Activated naive CD8-positive, alpha-beta T cell treated with anti-CD3 and anti-CD28 coated beads, Interleukin-2, amount 50 U/mL, for 24 hours (primary cell): ENCODE results near the gene CCDC50.

Experiments used
- ATAC-seq: fragments of 150-1000 bp; cut with Tn5 transposase; one replicate; pipeline ENCODE4 v1.10.0; 2021
- DNase-seq: peaks from one replicate; pipeline ENCODE4 v3.0.0; 2021
- H3K27ac Mint-ChIP-seq: one replicate; pipeline ENCODE4 v1.8.0; 2021; ENCODE audit warnings: mild to moderate bottlenecking, mixed read lengths
- H3K27me3 Mint-ChIP-seq: one replicate; pipeline ENCODE4 v1.8.0; 2021; ENCODE audit warnings: mixed read lengths
- H3K36me3 Mint-ChIP-seq: one replicate; pipeline ENCODE4 v1.8.0; 2021; ENCODE audit warnings: low read depth, mixed read lengths
- H3K4me1 Mint-ChIP-seq: one replicate; pipeline ENCODE4 v1.8.0; 2021; ENCODE audit warnings: mixed read lengths
- H3K4me3 Mint-ChIP-seq: one replicate; pipeline ENCODE4 v1.8.0; 2021; ENCODE audit warnings: mild to moderate bottlenecking, moderate library complexity, mixed read lengths
- H3K9me3 Mint-ChIP-seq: one replicate; pipeline ENCODE4 v1.8.0; 2021; ENCODE audit warnings: mixed read lengths

The CCDC50 gene

DNA sequence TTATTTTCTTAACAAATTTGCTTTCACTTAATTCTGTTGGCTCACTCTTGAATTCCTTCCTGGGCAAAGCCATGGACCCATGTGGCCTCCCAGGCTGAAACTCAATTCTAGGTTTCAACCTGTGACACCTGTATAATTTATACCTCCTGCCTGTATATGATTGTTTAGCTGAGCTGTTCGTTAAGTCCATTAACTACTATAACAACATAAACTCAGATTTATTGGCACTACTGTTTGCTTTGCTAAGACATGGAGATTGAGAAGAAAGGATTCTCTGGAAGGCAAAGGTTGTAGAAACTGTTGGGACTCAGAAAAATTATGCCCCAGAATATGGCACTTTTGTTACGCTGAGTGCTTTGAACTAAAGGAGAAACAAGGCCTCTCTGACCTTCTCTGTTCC is 26.7 kb upstream of the CCDC50 start:
- no peak overlapping the region for H3K4me3 Mint-ChIP-seq
- H3K27ac Mint-ChIP-seq: no peak overlapping the region
- no peaks in the 10 kb centered on the region for H3K9me3 Mint-ChIP-seq
- peaks cover 19% of the 10 kb centered on the region for H3K4me1 Mint-ChIP-seq
- no peaks in the 10 kb centered on the region for H3K27me3 Mint-ChIP-seq
- ATAC-seq: no peak
- no peaks in the 10 kb centered on the region for H3K36me3 Mint-ChIP-seq
- no peak for DNase-seq

- Mint-ChIP-seq H3K9me3 (no peaks in the 10 kb centered on the region), H3K36me3 (no peaks in the 10 kb centered on the region)
Observed at GRCh38 chr3:191303596-191303995, 25.6 kb upstream of the CCDC50 start.

GRCh38 chr3:191306428-191306827 is 22.8 kb upstream of the CCDC50 start:
- Mint-ChIP-seq H3K27ac (no peak overlapping the region), H3K4me3 (no peak overlapping the region), H3K9me3 (no peaks in the 10 kb centered on the region), H3K36me3 (no peaks in the 10 kb centered on the region), H3K4me1 (peaks cover 2% of the 10 kb centered on the region), H3K27me3 (no peaks in the 10 kb centered on the region)
- no peak for ATAC-seq
- no peak for DNase-seq

More at GRCh38 chr3:191303596-191303995, 25.6 kb upstream of the CCDC50 start:
- no peak for ATAC-seq
- Mint-ChIP-seq H3K4me1 (peaks cover 14% of the 10 kb centered on the region), H3K27me3 (no peaks in the 10 kb centered on the region), H3K4me3 (no peak overlapping the region), H3K27ac (no peak overlapping the region)
- DNase-seq: no peak

DNA sequence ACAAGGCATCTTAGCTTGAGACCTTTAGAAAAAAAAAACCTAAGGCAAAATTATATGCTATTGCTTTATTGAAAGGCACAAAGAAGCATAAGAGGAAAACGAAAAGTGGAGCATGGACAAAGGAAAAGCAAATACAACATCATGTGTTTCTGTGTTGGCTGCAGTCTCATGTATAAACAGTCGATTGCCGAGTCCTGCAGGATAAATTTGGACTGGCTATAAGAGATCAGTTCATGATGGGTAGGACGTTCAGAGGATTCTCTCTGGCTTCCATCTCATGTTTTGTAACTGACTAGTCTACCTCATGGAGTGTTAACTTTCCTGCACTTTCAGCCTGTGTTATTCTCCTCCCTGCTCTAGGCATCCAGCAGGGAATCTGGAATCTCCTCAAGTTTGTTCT is 21.9 kb upstream of the CCDC50 start:
- Mint-ChIP-seq H3K4me3 (no peak overlapping the region), H3K9me3 (no peaks in the 10 kb centered on the region), H3K36me3 (no peaks in the 10 kb centered on the region), H3K27ac (no peak overlapping the region), H3K27me3 (no peaks in the 10 kb centered on the region), H3K4me1 (no peaks in the 10 kb centered on the region)
- DNase-seq (no peak), ATAC-seq (no peak)

- ATAC-seq (no peak), DNase-seq (no peak)
- no peak overlapping the region for H3K27ac Mint-ChIP-seq
- no peaks in the 10 kb centered on the region for H3K4me1 Mint-ChIP-seq
- no peak overlapping the region for H3K4me3 Mint-ChIP-seq
- no peaks in the 10 kb centered on the region for H3K27me3 Mint-ChIP-seq
- no peaks in the 10 kb centered on the region for H3K9me3 Mint-ChIP-seq
- no peaks in the 10 kb centered on the region for H3K36me3 Mint-ChIP-seq
Observed at GRCh38 chr3:191313296-191313695, 15.9 kb upstream of the CCDC50 start.

GRCh38 chr3:191314109-191314728 is 15.0 kb upstream of the CCDC50 start:
- Mint-ChIP-seq H3K27ac (no peak overlapping the region), H3K27me3 (no peaks in the 10 kb centered on the region), H3K36me3 (no peaks in the 10 kb centered on the region), H3K4me3 (no peak overlapping the region), H3K4me1 (no peaks in the 10 kb centered on the region), H3K9me3 (no peaks in the 10 kb centered on the region)
- DNase-seq (no peak), ATAC-seq (no peak)

DNA sequence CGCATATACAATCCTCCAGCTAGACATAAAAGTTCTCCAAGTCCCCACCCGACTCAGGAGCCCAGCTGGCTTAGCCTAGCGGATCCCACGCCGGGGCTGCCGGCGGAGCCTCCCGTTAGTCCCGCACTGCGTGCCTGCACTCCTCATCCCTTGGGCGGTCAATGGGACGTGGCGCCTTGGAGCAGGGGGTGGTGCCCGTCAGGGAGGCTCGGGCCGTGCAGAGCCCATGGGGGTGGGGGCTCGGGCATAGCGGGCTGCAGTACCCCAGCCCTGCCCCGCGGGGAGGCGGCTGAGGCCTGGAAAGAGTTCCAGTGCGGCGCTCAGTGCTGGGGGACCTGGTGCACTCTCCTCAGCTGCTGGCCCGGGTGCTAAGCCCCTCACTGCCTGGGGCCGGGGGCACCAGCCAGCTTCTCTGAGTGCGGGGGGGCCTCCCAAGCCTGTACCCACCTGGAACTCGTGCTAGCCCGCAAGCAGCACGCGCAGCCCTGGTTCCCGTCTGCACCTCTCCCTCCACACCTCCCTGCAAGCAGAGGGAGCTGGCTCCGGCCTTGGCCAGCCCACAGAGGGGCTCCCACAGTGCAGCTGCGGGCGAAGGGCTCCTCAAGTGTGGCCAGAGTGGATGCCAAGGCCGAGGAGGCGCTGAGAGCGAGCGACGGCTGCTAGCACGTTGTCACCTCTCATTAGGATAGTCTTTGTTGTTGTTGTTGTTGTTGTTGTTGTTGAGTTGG is 12.2 kb upstream of the CCDC50 start:
- ATAC-seq (no peak), DNase-seq (no peak)
- no peaks in the 10 kb centered on the region for H3K27me3 Mint-ChIP-seq
- H3K4me3 Mint-ChIP-seq: no peak overlapping the region
- H3K9me3 Mint-ChIP-seq: no peaks in the 10 kb centered on the region
- H3K36me3 Mint-ChIP-seq: no peaks in the 10 kb centered on the region
- no peak overlapping the region for H3K27ac Mint-ChIP-seq
- H3K4me1 Mint-ChIP-seq: no peaks in the 10 kb centered on the region

DNA sequence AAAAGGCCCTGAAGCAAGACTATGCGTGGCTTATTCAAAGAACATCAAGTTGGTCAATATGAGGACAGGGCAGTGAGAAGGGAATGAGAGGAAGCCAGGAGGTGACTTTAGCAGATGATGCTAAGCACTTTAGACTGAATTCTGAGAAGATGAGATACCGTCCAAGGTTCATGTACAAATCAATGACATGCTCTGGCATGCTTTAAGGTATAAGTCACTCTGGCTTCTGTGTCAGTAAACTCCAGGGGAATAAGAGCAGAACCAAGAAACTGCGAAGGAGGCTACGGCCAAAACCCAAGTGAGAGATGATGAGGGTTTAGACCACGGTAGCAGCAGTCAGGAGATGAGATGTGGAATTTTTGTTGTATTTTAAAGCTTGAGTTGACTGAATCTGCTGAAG is 8.9 kb upstream of the CCDC50 start:
- H3K4me3 Mint-ChIP-seq: no peak overlapping the region
- ATAC-seq: no peak
- H3K4me1 Mint-ChIP-seq: no peaks in the 10 kb centered on the region

DNA sequence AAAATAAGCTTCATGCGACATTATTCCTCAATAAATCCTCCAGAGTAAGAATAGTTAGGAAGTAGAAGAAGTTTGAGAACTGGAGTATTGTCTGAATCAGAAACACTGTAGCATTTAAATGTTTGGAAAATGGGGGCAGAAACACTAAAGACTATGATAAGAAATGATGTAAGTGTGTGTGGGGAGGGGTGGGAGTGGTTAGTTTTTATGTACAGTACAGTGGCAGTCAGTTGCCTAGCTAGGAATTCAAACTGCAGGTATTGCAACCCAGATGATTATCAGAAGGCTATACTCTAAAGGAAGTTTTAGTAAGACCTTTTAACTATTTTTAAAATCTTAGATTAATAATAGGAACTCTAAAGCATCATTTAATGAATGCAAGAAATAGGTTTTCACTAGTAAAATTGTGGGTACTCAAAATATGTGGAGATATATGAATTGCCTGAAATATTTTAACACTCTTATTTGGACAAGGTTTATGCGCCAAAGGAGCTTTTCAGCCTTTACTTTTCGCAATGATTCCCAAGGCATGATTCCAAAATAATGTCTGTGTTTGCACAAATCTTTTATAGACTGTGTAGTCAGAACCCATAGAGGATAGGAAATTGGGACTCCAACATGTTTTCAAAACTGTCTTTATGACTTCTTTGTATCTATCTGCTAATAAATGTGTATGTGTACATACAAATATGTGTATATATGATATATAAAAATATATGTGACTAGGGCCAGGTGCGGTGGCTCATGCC is 8.0 kb upstream of the CCDC50 start:
- Mint-ChIP-seq H3K27ac (no peak overlapping the region), H3K4me3 (no peak overlapping the region), H3K4me1 (no peaks in the 10 kb centered on the region), H3K36me3 (no peaks in the 10 kb centered on the region), H3K9me3 (no peaks in the 10 kb centered on the region), H3K27me3 (no peaks in the 10 kb centered on the region)
- DNase-seq (no peak), ATAC-seq (no peak)

More for the DNA sequence above, 8.9 kb upstream of the CCDC50 start:
- Mint-ChIP-seq H3K27me3 (no peaks in the 10 kb centered on the region), H3K27ac (no peak overlapping the region), H3K9me3 (no peaks in the 10 kb centered on the region), H3K36me3 (no peaks in the 10 kb centered on the region)
- no peak for DNase-seq

DNA sequence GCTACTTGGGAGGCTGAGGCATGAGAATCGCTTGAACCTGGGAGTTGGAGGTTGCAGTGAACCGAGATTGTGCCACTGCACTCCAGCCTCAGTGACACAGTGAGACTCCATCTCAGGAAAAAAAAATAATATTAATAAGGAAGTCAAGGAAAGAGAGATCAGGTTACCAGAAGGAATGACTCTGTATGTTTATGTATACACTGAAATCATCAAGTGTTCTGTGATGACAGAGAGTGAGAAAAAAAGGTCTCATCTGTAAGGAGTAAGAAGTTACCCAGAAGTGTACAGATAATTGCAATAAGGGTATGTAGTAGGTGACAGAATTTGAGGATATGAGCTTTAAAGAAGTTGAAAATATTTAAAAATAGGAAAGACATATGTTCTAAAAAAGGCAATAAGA is 4.3 kb upstream of the CCDC50 start:
- ATAC-seq (no peak), DNase-seq (no peak)
- no peaks in the 10 kb centered on the region for H3K36me3 Mint-ChIP-seq
- H3K27me3 Mint-ChIP-seq: peaks cover 7% of the 10 kb centered on the region
- H3K4me3 Mint-ChIP-seq: no peak overlapping the region
- H3K27ac Mint-ChIP-seq: no peak overlapping the region
- H3K4me1 Mint-ChIP-seq: peaks cover 7% of the 10 kb centered on the region
- no peaks in the 10 kb centered on the region for H3K9me3 Mint-ChIP-seq

DNA sequence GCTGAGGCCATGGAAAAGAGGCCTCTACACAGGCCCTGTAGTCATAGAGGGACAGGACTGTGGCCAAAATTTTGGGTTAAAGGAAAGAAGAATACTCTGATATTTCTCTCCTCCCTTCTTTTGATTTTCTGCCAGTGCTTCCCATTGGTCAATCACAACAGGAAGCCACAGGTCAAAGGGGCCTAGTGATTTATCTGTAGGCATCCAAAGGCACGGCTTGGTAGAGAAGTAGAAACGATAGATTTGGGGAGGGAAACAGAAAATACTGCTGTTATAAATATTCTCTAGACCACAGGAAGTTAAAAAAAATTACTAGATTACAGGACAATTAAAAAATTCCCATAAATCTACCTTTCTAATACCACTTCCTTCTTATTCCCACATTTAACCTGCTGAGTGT is 1.7 kb upstream of the CCDC50 start:
- Mint-ChIP-seq H3K4me3 (no peak overlapping the region), H3K27ac (no peak overlapping the region)
- no peak for ATAC-seq

GRCh38 chr3:191328383-191328961 is 722 bp upstream of the CCDC50 start:
- peaks cover 5% of the 10 kb centered on the region for H3K36me3 Mint-ChIP-seq
- no peaks in the 10 kb centered on the region for H3K9me3 Mint-ChIP-seq
- ATAC-seq (peak; percentile 71), DNase-seq (no peak)
- H3K27ac Mint-ChIP-seq: peak overlapping the region; percentile 54
- H3K27me3 Mint-ChIP-seq: peaks cover 22% of the 10 kb centered on the region
- peaks cover 29% of the 10 kb centered on the region for H3K4me1 Mint-ChIP-seq
- peak overlapping the region; percentile 67 for H3K4me3 Mint-ChIP-seq

More for the DNA sequence above, 1.7 kb upstream of the CCDC50 start:
- peaks cover 26% of the 10 kb centered on the region for H3K4me1 Mint-ChIP-seq
- no peaks in the 10 kb centered on the region for H3K9me3 Mint-ChIP-seq
- no peak for DNase-seq
- peaks cover 22% of the 10 kb centered on the region for H3K27me3 Mint-ChIP-seq
- peaks cover 5% of the 10 kb centered on the region for H3K36me3 Mint-ChIP-seq

DNA sequence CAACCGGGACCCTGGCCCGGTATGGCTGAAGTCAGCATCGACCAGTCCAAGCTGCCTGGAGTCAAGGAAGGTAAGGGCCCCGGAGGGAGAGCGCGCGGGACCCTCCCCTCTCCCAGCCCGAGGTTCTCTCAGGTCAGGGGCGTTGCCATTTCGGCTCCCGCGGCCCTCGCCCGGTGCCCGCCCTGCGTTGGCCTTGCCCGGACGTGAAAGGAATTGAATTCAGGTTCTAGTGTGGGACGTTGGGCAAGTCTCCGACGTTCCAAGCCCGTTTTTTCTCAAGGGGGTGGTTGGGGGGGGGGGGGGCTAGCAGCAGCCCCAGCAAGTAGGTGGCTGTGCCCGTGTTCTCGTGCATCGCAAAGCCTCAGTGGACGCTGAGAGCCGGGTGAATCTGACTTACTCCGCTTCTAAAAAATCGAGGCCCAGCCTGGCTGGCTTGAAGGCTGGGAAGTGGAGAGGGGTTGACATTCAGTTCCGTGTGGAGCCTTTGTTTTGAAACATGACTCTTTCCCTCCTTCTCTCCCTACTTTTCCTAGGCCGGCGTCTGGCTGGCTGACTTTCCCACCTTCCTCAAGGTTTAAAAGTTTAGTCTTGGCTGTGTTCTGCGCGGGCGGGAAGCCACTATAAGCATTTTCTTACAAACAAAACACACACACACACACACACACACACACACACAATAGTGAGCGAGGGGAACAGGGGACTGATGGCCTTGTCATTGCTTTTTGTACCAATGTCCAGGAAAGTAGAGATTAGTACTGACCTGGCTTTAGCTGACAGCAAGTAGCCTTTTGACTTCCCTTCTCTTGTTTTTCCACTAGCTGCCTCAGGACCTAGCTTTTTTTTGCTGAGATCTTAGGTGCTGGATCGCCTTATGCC is 698 bp downstream of the CCDC50 start, which contains the start of gene UTS2B:
Gene UTS2B (minus strand): TSS at position 873 of the 876 bp plus-strand sequence. CDS start 48,337 bp downstream, outside the sequence.
- H3K27ac Mint-ChIP-seq: peak within 1 kb of the TSS; percentile 49
- DNase-seq: peak; percentile 17
- H3K4me1 Mint-ChIP-seq: peaks cover 34% of the 10 kb centered on the region
- peaks cover 22% of the 10 kb centered on the region for H3K27me3 Mint-ChIP-seq
- no peaks in the 10 kb centered on the region for H3K9me3 Mint-ChIP-seq
- H3K36me3 Mint-ChIP-seq: peaks cover 5% of the 10 kb centered on the region
- ATAC-seq: peak; percentile 26
- peak within 1 kb of the TSS; percentile 72 for H3K4me3 Mint-ChIP-seq

DNA sequence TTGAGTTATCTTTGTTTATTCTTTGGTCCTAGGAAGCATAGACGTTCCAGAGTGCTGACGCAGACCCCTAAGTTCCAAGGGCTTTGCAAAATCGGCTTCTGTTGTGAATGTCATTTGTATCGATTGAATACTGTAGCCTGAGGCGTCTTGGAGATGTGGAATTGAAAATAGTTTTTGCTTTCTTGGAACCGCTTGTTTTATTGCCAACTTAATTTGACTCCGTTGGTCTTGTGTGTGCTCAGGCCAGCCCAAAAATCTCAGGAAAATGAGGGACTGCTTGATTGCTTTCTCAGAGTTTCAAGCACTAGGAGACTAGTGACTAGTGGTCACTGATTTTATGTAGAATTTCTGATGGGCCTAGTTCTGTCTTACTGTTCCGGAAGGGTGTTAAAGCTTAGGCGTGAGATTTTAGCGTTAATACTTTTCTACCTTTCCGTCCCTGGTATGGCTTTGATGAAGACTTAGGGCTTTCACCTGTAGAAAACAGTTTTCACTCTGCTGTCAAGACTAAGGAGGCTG is 1.4 kb downstream of the CCDC50 start:
- H3K4me1 Mint-ChIP-seq: peaks cover 34% of the 10 kb centered on the region

More for the DNA sequence above, 1.4 kb downstream of the CCDC50 start:
- ATAC-seq: no peak
- Mint-ChIP-seq H3K4me3 (peak overlapping the region; percentile 72), H3K27ac (no peak overlapping the region), H3K27me3 (peaks cover 22% of the 10 kb centered on the region), H3K36me3 (peaks cover 5% of the 10 kb centered on the region), H3K9me3 (no peaks in the 10 kb centered on the region)
- no peak for DNase-seq
